OCI-LY3 (cell line): ENCODE measurements around the gene RHBDD2.
"Not testable (repeated sequence)": the region's sequence is repeated elsewhere in the genome, so short reads cannot be mapped to it uniquely, and the experiment has no call there.

Experiments used
- H2AFZ ChIP-seq: fragments of 200-600, 300-600 bp; shearing (Covaris generic); 2 replicates; pipeline ENCODE4 v1.6.0; 2014; ENCODE audit warnings: antibody characterized with exemption, low read depth, low read length
- H3K27ac ChIP-seq: fragments of 200-600, 300-600 bp; sonication (generic); 2 replicates; pipeline ENCODE4 v1.5.1; 2014; ENCODE audit warnings: mild to moderate bottlenecking, low read length, moderate library complexity, mixed read lengths
- H3K27me3 ChIP-seq: fragments of 200-600, 300-600 bp; sonication (generic); 2 replicates; pipeline ENCODE4 v1.6.1; 2014; ENCODE audit warnings: low read depth, low read length, mixed read lengths
- H3K36me3 ChIP-seq: fragments of 200-600, 300-600 bp; sonication (generic); replicated peaks from 2 replicates; pipeline ENCODE3; 2014; ENCODE audit warnings: low read depth, low read length, mixed read lengths
- H3K4me1 ChIP-seq: fragments of 300-600, 200-600 bp; sonication (generic); 2 replicates; pipeline ENCODE4 v1.6.1; 2014; ENCODE audit warnings: low read length, mixed read lengths
- H3K4me2 ChIP-seq: fragments of 200-600, 300-600 bp; sonication (generic); 2 replicates; pipeline ENCODE4 v1.6.1; 2014; ENCODE audit warnings: low read length, mixed read lengths
- H3K4me3 ChIP-seq: fragments of 300-600, 200-600 bp; sonication (generic); 2 replicates; pipeline ENCODE4 v1.5.1; 2014; ENCODE audit warnings: antibody characterized with exemption, mild to moderate bottlenecking, low read length, moderate library complexity
- H3K79me2 ChIP-seq: fragments of 300-600, 200-600 bp; shearing (Covaris generic); 2 replicates; pipeline ENCODE4 v1.6.1; 2014; ENCODE audit warnings: mild to moderate bottlenecking, low read length, mixed read lengths
- H3K9ac ChIP-seq: fragments of 300-600, 200-600 bp; shearing (Covaris generic); 2 replicates; pipeline ENCODE4 v1.6.0; 2014; ENCODE audit warnings: mild to moderate bottlenecking, low read length, moderate library complexity
- H3K9me3 ChIP-seq: fragments of 200-600, 300-600 bp; shearing (Covaris generic); 2 replicates; pipeline ENCODE4 v1.6.1; 2014; ENCODE audit warnings: low read length, mixed read lengths; ENCODE audit not compliant: insufficient read depth
- H4K20me1 ChIP-seq: fragments of 200-600, 300-600 bp; sonication (generic); 2 replicates; pipeline ENCODE4 v1.6.1; 2016; ENCODE audit warnings: low read length, mixed read lengths; ENCODE audit not compliant: insufficient read depth
- EZH2phosphoT487 ChIP-seq: fragments of 200-600 bp; shearing (Covaris generic); IDR thresholded peaks from 2 replicates; pipeline ENCODE4 v1.6.1; 2018; ENCODE audit warnings: antibody characterized with exemption, mixed run types, low read depth
- TF ChIP-seq, protein P1 (sequence below): fragments of 200-600, 300-600 bp; sonication (generic); IDR thresholded peaks from 2 replicates; pipeline ENCODE4 v1.5.1; 2014; ENCODE audit warnings: antibody characterized with exemption, low read length, low read depth

The RHBDD2 gene

DNA sequence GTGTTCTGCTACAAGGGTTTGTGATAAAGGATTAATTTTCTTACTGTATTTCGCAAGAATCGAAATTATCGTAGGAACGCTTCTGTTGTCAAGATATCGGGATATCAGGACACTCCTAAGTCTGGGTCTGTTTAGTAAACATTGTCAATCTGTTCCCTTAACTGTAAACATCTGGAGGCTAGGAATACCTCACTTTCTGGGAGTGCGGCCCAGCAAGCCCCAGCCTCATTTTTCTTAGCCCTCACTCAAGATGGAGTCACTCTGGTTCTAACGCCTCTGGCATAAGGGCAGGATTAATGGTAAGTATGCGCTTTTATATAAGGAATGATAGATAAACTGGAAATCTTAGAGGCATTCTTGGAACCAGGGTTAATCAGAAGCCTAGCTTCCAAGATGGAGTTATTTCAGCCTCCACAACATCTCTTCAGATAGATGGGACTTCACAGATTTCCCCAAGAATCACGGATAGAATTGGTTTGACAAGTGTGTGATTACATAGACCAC is 35.2 kb upstream of the RHBDD2 start:
- H3K4me2 ChIP-seq = no peak overlapping the region
- H3K36me3 ChIP-seq = no peaks in the 10 kb centered on the region
- H3K27ac ChIP-seq = no peak overlapping the region
- H3K4me1 ChIP-seq = no peaks in the 10 kb centered on the region
- no peaks in the 10 kb centered on the region for H3K9me3 ChIP-seq
- H3K4me3 ChIP-seq = no peak overlapping the region
- H2AFZ ChIP-seq = no peak overlapping the region
- TF ChIP-seq EZH2phosphoT487 = no peak
- TF ChIP-seq, protein P1, sequence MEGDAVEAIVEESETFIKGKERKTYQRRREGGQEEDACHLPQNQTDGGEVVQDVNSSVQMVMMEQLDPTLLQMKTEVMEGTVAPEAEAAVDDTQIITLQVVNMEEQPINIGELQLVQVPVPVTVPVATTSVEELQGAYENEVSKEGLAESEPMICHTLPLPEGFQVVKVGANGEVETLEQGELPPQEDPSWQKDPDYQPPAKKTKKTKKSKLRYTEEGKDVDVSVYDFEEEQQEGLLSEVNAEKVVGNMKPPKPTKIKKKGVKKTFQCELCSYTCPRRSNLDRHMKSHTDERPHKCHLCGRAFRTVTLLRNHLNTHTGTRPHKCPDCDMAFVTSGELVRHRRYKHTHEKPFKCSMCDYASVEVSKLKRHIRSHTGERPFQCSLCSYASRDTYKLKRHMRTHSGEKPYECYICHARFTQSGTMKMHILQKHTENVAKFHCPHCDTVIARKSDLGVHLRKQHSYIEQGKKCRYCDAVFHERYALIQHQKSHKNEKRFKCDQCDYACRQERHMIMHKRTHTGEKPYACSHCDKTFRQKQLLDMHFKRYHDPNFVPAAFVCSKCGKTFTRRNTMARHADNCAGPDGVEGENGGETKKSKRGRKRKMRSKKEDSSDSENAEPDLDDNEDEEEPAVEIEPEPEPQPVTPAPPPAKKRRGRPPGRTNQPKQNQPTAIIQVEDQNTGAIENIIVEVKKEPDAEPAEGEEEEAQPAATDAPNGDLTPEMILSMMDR = no peak
- no peaks in the 10 kb centered on the region for H3K27me3 ChIP-seq
- no peaks in the 10 kb centered on the region for H4K20me1 ChIP-seq
- H3K79me2 ChIP-seq = no peaks in the 10 kb centered on the region
- H3K9ac ChIP-seq = no peak overlapping the region

DNA sequence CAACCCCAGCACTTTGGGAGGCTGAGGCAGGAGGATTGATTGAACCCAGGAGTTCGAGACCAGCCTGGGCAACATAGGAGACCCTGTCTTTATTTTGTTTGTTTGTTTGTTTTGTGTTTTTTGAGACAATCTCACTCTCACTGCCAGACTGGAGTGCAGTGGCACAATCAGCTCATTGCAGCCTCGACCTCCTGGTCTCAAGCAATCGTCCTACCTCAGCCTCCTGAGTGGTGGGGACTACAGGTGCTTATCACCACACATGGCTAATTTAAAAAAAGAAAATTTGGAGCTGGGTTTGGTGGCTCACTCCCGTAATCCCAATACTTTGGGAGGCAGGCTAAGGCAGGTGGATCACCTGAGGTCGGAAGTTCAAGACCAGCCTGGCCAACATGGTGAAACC is 34.7 kb upstream of the RHBDD2 start:
- Histone ChIP-seq H3K4me1 (no peaks in the 10 kb centered on the region), H3K9ac (no peak overlapping the region), H3K27ac (no peak overlapping the region), H3K4me3 (no peak overlapping the region), H2AFZ (no peak overlapping the region), H3K79me2 (no peaks in the 10 kb centered on the region), H3K9me3 (no peaks in the 10 kb centered on the region), H4K20me1 (no peaks in the 10 kb centered on the region), H3K36me3 (no peaks in the 10 kb centered on the region), H3K4me2 (no peak overlapping the region), H3K27me3 (no peaks in the 10 kb centered on the region)
- TF ChIP-seq, protein P1 = no peak
- no peak for TF ChIP-seq EZH2phosphoT487

DNA sequence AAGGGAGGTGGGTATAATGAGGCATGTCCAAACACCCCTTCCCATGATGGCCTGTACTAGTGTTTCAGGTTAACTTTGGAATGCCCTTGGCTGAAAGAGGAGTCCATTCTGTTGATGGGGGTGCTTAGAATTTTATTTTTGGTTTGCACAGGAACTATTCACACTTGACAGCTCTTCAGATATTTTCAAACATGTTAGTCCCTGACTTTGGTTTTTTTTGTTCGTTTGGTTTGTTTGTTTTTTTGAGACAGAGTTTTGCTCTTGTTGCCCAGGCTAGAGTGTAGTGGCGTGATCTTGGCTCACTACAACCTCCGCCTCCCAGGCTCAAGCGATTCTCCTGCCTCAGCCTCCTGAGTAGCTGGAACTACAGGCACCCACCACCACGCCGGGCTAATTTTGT is 33.7 kb upstream of the RHBDD2 start:
- H3K4me1 ChIP-seq, H3K27ac ChIP-seq, H2AFZ ChIP-seq, H3K9me3 ChIP-seq, H4K20me1 ChIP-seq, H3K36me3 ChIP-seq, H3K9ac ChIP-seq, H3K4me3 ChIP-seq, H3K27me3 ChIP-seq, H3K4me2 ChIP-seq, H3K79me2 ChIP-seq: not testable (repeated sequence)

DNA sequence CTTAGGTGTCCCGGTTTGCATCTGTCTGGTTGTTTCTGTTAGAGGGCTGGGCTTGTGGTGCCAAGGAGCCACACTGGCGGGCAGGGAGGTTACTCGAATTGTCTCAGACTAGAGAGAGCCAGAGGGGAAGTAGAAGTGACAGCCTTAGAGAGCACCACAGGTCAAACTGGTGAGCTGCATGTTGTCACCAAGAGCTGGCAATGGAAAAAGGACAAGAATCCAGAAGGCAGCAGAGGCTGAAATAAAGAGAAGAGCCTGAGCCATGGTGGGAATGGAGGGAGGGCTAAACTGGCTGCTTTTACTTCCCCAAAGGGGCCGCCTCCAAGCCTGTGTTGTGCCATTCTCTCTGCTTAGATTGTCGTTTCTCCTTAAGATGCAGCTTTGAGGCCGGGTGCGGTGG is 31.1 kb upstream of the RHBDD2 start:
- H3K4me2 ChIP-seq = no peak overlapping the region
- no peaks in the 10 kb centered on the region for H3K9me3 ChIP-seq
- H3K4me1 ChIP-seq = no peaks in the 10 kb centered on the region
- H3K27me3 ChIP-seq = no peaks in the 10 kb centered on the region
- H3K4me3 ChIP-seq = no peak overlapping the region
- no peaks in the 10 kb centered on the region for H4K20me1 ChIP-seq
- no peak overlapping the region for H2AFZ ChIP-seq
- no peaks in the 10 kb centered on the region for H3K79me2 ChIP-seq
- no peaks in the 10 kb centered on the region for H3K36me3 ChIP-seq
- no peak overlapping the region for H3K9ac ChIP-seq
- no peak overlapping the region for H3K27ac ChIP-seq
- no peak for TF ChIP-seq EZH2phosphoT487
- TF ChIP-seq, protein P1 = no peak

DNA sequence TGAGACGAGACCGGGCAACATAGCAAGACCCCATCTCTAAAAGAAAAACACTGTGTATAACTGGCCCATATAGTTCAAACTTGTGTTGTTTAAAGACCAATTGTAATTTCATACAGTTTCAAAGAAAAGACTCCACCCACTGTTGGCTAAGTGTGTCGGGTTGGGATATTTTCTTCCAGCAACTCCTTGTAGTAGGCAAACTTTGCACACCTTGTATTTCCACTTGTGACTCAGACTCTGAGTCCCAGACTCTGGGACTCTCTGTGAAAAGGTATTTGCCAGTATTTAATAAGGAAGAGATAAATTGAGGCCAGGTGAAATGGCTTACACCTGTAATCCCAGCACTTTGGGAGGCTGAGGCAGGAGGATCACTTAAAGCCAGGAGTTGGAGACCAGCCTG is 29.3 kb upstream of the RHBDD2 start:
- H3K27ac ChIP-seq = no peak overlapping the region
- no peaks in the 10 kb centered on the region for H4K20me1 ChIP-seq
- H3K36me3 ChIP-seq = no peaks in the 10 kb centered on the region
- no peaks in the 10 kb centered on the region for H3K79me2 ChIP-seq
- H3K9me3 ChIP-seq = no peaks in the 10 kb centered on the region
- no peak overlapping the region for H3K4me2 ChIP-seq
- H3K4me1 ChIP-seq = no peaks in the 10 kb centered on the region
- H3K4me3 ChIP-seq = no peak overlapping the region
- no peaks in the 10 kb centered on the region for H3K27me3 ChIP-seq
- H3K9ac ChIP-seq = no peak overlapping the region
- H2AFZ ChIP-seq = no peak overlapping the region
- TF ChIP-seq, protein P1 = no peak
- TF ChIP-seq EZH2phosphoT487 = no peak
